Neutrophil (primary cell): ENCODE data around the gene SPATA1.

Source experiments
- H3K27ac ChIP-seq: fragments of 200-600 bp; sonication (generic); 2 replicates; pipeline ENCODE4 v1.5.1; 2016; ENCODE audit warnings: mild to moderate bottlenecking, moderate library complexity
- H3K27me3 ChIP-seq: fragments of 200-600 bp; sonication (generic); 2 replicates; pipeline ENCODE4 v1.6.0; 2016; ENCODE audit warnings: mild to moderate bottlenecking
- H3K36me3 ChIP-seq: fragments of 200-600 bp; sonication (generic); 2 replicates; pipeline ENCODE4 v1.5.1; 2017
- H3K4me1 ChIP-seq, 2 experiments: fragments of 200-600 bp in 1 of 2; sonication (generic) in 1 of 2; 1 replicate in 1 of 2; 2 replicates in 1 of 2; pipeline versions ENCODE4 v1.5.1 to v1.6.1; 2013 to 2016; ENCODE audit warnings: low read depth in 1 of 2, low read length in 1 of 2, mild to moderate bottlenecking in 1 of 2, moderate library complexity in 1 of 2; ENCODE audit not compliant: control insufficient read depth in 1 of 2, insufficient read depth in 1 of 2
- H3K4me3 ChIP-seq, 2 experiments: fragments of 200-600 bp in 1 of 2; sonication (generic) in 1 of 2; 1 replicate in 1 of 2; 2 replicates in 1 of 2; pipeline ENCODE4 v1.5.1; 2013 to 2016; ENCODE audit warnings: low read depth in 1 of 2, low read length in 1 of 2, mild to moderate bottlenecking in 1 of 2, moderate library complexity in 1 of 2
- H3K9me3 ChIP-seq: fragments of 200-600 bp; sonication (generic); 2 replicates; pipeline ENCODE4 v1.5.1; 2016
- CTCF ChIP-seq: fragments of 200-600 bp; sonication (generic); IDR thresholded peaks from 2 replicates; pipeline ENCODE4 v1.5.1; 2016; ENCODE audit warnings: antibody characterized with exemption

The SPATA1 gene

GRCh38 chr1:84541679-84542078, 35.5 kb downstream of the SPATA1 start:
- no peaks in the 10 kb centered on the region for H3K4me1 ChIP-seq
- H3K4me3 ChIP-seq: no peak overlapping the region
- peaks cover 50% of the 10 kb centered on the region for H3K36me3 ChIP-seq
- no peak for TF ChIP-seq CTCF
- H3K9me3 ChIP-seq: no peaks in the 10 kb centered on the region
- H3K27ac ChIP-seq: no peak overlapping the region
- no peaks in the 10 kb centered on the region for H3K27me3 ChIP-seq

- TF ChIP-seq CTCF: no peak
- H3K4me3 ChIP-seq: no peak overlapping the region
- no peaks in the 10 kb centered on the region for H3K27me3 ChIP-seq
Observed at GRCh38 chr1:84550826-84551225, 44.6 kb downstream of the SPATA1 start.

GRCh38 chr1:84569216-84569615, 63.0 kb downstream of the SPATA1 start:
- H3K27me3 ChIP-seq: no peaks in the 10 kb centered on the region
- no peak overlapping the region for H3K4me3 ChIP-seq
- peak overlapping the region; percentile 21 for H3K27ac ChIP-seq
- H3K36me3 ChIP-seq: peaks cover 66% of the 10 kb centered on the region
- TF ChIP-seq CTCF: no peak
- H3K9me3 ChIP-seq: no peaks in the 10 kb centered on the region
- peaks cover 33 to 39% of the 10 kb centered on the region in 2 experiments for H3K4me1 ChIP-seq

More at GRCh38 chr1:84550826-84551225, 44.6 kb downstream of the SPATA1 start:
- Histone ChIP-seq H3K4me1 (peaks cover 5 to 6% of the 10 kb centered on the region in 2 experiments), H3K27ac (no peak overlapping the region), H3K36me3 (peaks cover 44% of the 10 kb centered on the region), H3K9me3 (no peaks in the 10 kb centered on the region)

- peak overlapping the region in 1 of 2 experiments; percentile 19 for H3K4me3 ChIP-seq
Observed at GRCh38 chr1:84570436-84571149, 64.4 kb downstream of the SPATA1 start.

GRCh38 chr1:84571150-84571535, 65.0 kb downstream of the SPATA1 start:
- no peak for TF ChIP-seq CTCF
- Histone ChIP-seq H3K4me3 (peak overlapping the region in 1 of 2 experiments; percentile 31), H3K4me1 (peaks cover 42 to 45% of the 10 kb centered on the region in 2 experiments), H3K27me3 (no peaks in the 10 kb centered on the region), H3K36me3 (peaks cover 47% of the 10 kb centered on the region), H3K9me3 (no peaks in the 10 kb centered on the region), H3K27ac (peak overlapping the region; percentile 100)

More at GRCh38 chr1:84570436-84571149, 64.4 kb downstream of the SPATA1 start:
- H3K9me3 ChIP-seq: no peaks in the 10 kb centered on the region
- peaks cover 52% of the 10 kb centered on the region for H3K36me3 ChIP-seq
- H3K4me1 ChIP-seq: peaks cover 42 to 47% of the 10 kb centered on the region in 2 experiments
- no peak for TF ChIP-seq CTCF
- no peaks in the 10 kb centered on the region for H3K27me3 ChIP-seq
- H3K27ac ChIP-seq: peak overlapping the region; percentile 100
